HEK293 (cell line): ENCODE measurements around the gene ERGIC1.

Experiments
- CTCF ChIA-PET: fragments of 350-600 bp; formaldehyde crosslinking; extraction: SDS; loops from one replicate; lab custom pipeline; 2021; ENCODE audit warnings: antibody characterized with exemption; lab: Yijun Ruan, JAX
- POLR2A ChIA-PET: fragments of 300-600 bp; formaldehyde crosslinking; extraction: SDS; loops from one replicate; lab custom pipeline; 2020; ENCODE audit warnings: antibody characterized with exemption, inconsistent platforms; lab: Yijun Ruan, JAX
- H3K27ac ChIP-seq: fragments of 200-500 bp; sonication (Bioruptor generic); 2 replicates; pipeline ENCODE4 v1.5.1; 2014; ENCODE audit warnings: low read depth, low read length, control low read depth, inconsistent platforms; ENCODE audit errors: extremely low read depth
- H3K36me3 ChIP-seq, 2 experiments: fragments of 200-500 bp in 1 of 2; sonication (Bioruptor generic) in 1 of 2; 1 replicate in 1 of 2; 2 replicates in 1 of 2; pipeline ENCODE4 v1.5.1; 2014 to 2017; ENCODE audit warnings: inconsistent platforms in 2 of 2, low read length in 2 of 2; ENCODE audit not compliant: control insufficient read depth in 2 of 2, insufficient read depth in 1 of 2
- H3K4me1 ChIP-seq: fragments of 200-500 bp; sonication (Bioruptor generic); 2 replicates; pipeline ENCODE4 v1.5.1; 2014; ENCODE audit warnings: mild to moderate bottlenecking, low read length, inconsistent platforms; ENCODE audit not compliant: control insufficient read depth, insufficient read depth
- H3K4me3 ChIP-seq: 2 replicates; pipeline ENCODE4 v1.5.1; 2011; ENCODE audit warnings: low read depth, mild to moderate bottlenecking, control low read depth, low read length, moderate library complexity
- H3K9me3 ChIP-seq: fragments of 200-500 bp; sonication (Bioruptor generic); 2 replicates; pipeline ENCODE4 v1.5.1; 2014; ENCODE audit warnings: low read depth, low read length, inconsistent platforms; ENCODE audit not compliant: control insufficient read depth, insufficient read depth
- GLI4 ChIP-seq: fragments of 450-650 bp; formaldehyde crosslinking; IDR thresholded peaks from 2 replicates; pipeline ENCODE4 v1.5.1; 2016; ENCODE audit warnings: missing biosample characterization, missing genetic modification characterization
- INSM2 ChIP-seq: fragments of 450-650 bp; formaldehyde crosslinking; IDR thresholded peaks from 2 replicates; pipeline ENCODE4 v1.5.1; 2016; ENCODE audit warnings: missing biosample characterization, missing genetic modification characterization
- KLF10 ChIP-seq: fragments of 450-650 bp; IDR thresholded peaks from 2 replicates; pipeline ENCODE4 v1.5.1; 2018; ENCODE audit warnings: missing biosample characterization, mild to moderate bottlenecking, missing genetic modification characterization
- KLF8 ChIP-seq: fragments of 450-650 bp; formaldehyde crosslinking; IDR thresholded peaks from 2 replicates; pipeline ENCODE4 v1.5.1; 2016; ENCODE audit warnings: missing biosample characterization, missing genetic modification characterization
- MZF1 ChIP-seq: fragments of 450-650 bp; formaldehyde crosslinking; IDR thresholded peaks from 2 replicates; pipeline ENCODE4 v1.5.1; 2017; ENCODE audit warnings: missing biosample characterization, missing genetic modification characterization, borderline replicate concordance
- ZBTB17 ChIP-seq: fragments of 450-650 bp; formaldehyde crosslinking; IDR thresholded peaks from 2 replicates; pipeline ENCODE4 v1.5.1; 2016; ENCODE audit warnings: missing biosample characterization, missing genetic modification characterization
- ZBTB8A ChIP-seq: fragments of 450-650 bp; formaldehyde crosslinking; IDR thresholded peaks from 2 replicates; pipeline ENCODE4 v1.5.1; 2016; ENCODE audit warnings: missing biosample characterization, missing genetic modification characterization
- ZFP41 ChIP-seq: fragments of 450-650 bp; formaldehyde crosslinking; IDR thresholded peaks from 2 replicates; pipeline ENCODE4 v1.5.1; 2016; ENCODE audit warnings: missing biosample characterization, missing genetic modification characterization, borderline replicate concordance
- ZNF140 ChIP-seq: fragments of 450-650 bp; formaldehyde crosslinking; IDR thresholded peaks from 2 replicates; pipeline ENCODE4 v1.5.1; 2016; ENCODE audit warnings: missing biosample characterization, missing genetic modification characterization
- ZNF37A ChIP-seq: fragments of 450-650 bp; IDR thresholded peaks from 2 replicates; pipeline ENCODE4 v1.5.1; 2018; ENCODE audit warnings: missing biosample characterization, missing genetic modification characterization
- ZNF423 ChIP-seq: fragments of 450-650 bp; formaldehyde crosslinking; IDR thresholded peaks from 2 replicates; pipeline ENCODE4 v1.5.1; 2016; ENCODE audit warnings: missing biosample characterization, missing genetic modification characterization
- ZNF433 ChIP-seq: fragments of 450-650 bp; formaldehyde crosslinking; IDR thresholded peaks from 2 replicates; pipeline ENCODE4 v1.5.1; 2016; ENCODE audit warnings: missing biosample characterization, missing genetic modification characterization, low read depth
- ZNF514 ChIP-seq: fragments of 450-650 bp; formaldehyde crosslinking; IDR thresholded peaks from 2 replicates; pipeline ENCODE4 v1.5.1; 2016; ENCODE audit warnings: missing biosample characterization, missing genetic modification characterization
- ZNF549 ChIP-seq: fragments of 450-650 bp; IDR thresholded peaks from 2 replicates; pipeline ENCODE4 v1.5.1; 2018; ENCODE audit warnings: missing biosample characterization, missing genetic modification characterization, mild to moderate bottlenecking, inconsistent platforms, moderate library complexity
- ZNF555 ChIP-seq: fragments of 450-650 bp; formaldehyde crosslinking; conservative IDR thresholded peaks from 2 replicates; pipeline ENCODE4 v1.5.1; 2017; ENCODE audit warnings: missing biosample characterization, mild to moderate bottlenecking, missing genetic modification characterization, inconsistent platforms
- ZNF585B ChIP-seq: fragments of 450-650 bp; formaldehyde crosslinking; IDR thresholded peaks from 2 replicates; pipeline ENCODE4 v1.5.1; 2016; ENCODE audit warnings: missing biosample characterization, missing genetic modification characterization
- ZNF610 ChIP-seq: fragments of 450-650 bp; formaldehyde crosslinking; IDR thresholded peaks from 2 replicates; pipeline ENCODE4 v1.5.1; 2016; ENCODE audit warnings: missing biosample characterization, missing genetic modification characterization, borderline replicate concordance
- ZNF768 ChIP-seq: fragments of 450-650 bp; formaldehyde crosslinking; IDR thresholded peaks from 2 replicates; pipeline ENCODE4 v1.5.1; 2018; ENCODE audit warnings: missing biosample characterization, mild to moderate bottlenecking, missing genetic modification characterization
- ZNF776 ChIP-seq: fragments of 450-650 bp; formaldehyde crosslinking; IDR thresholded peaks from 2 replicates; pipeline ENCODE4 v1.5.0; 2017; ENCODE audit warnings: missing biosample characterization, missing genetic modification characterization, borderline replicate concordance
- ZNF837 ChIP-seq: fragments of 450-650 bp; formaldehyde crosslinking; IDR thresholded peaks from 2 replicates; pipeline ENCODE4 v1.5.1; 2016; ENCODE audit warnings: missing biosample characterization, missing genetic modification characterization
- ZSCAN5A ChIP-seq: fragments of 450-650 bp; formaldehyde crosslinking; IDR thresholded peaks from 2 replicates; pipeline ENCODE4 v1.5.1; 2016; ENCODE audit warnings: missing biosample characterization, missing genetic modification characterization
- TF ChIP-seq, protein P1 (sequence below): fragments of 450-650 bp; formaldehyde crosslinking; IDR thresholded peaks from 2 replicates; pipeline ENCODE4 v1.5.0; 2017; ENCODE audit warnings: missing biosample characterization, missing genetic modification characterization, borderline replicate concordance
- TF ChIP-seq, protein P2 (sequence below): fragments of 450-650 bp; formaldehyde crosslinking; IDR thresholded peaks from 2 replicates; pipeline ENCODE4 v1.5.1; 2016; ENCODE audit warnings: missing biosample characterization, missing genetic modification characterization
- TF ChIP-seq, protein P3 (sequence below): fragments of 450-650 bp; formaldehyde crosslinking; IDR thresholded peaks from 2 replicates; pipeline ENCODE4 v1.5.1; 2016; ENCODE audit warnings: missing biosample characterization, missing genetic modification characterization
- TF ChIP-seq, protein P4 (sequence below): fragments of 450-650 bp; formaldehyde crosslinking; IDR thresholded peaks from 2 replicates; pipeline ENCODE4 v1.5.1; 2016; ENCODE audit warnings: missing biosample characterization, missing genetic modification characterization, borderline replicate concordance

Gene ERGIC1

GRCh38 chr5:172891716-172892421, 57.8 kb downstream of the ERGIC1 start:
- CTCF ChIA-PET = interaction anchor here (1.0 kb wide), 1 partner anchor 177 kb away, joined by 4 read pairs; no protein-coding TSS in a partner anchor
- Histone ChIP-seq H3K27ac (no peak overlapping the region), H3K4me1 (no peaks in the 10 kb centered on the region), H3K9me3 (no peaks in the 10 kb centered on the region), H3K4me3 (no peak overlapping the region), H3K36me3 (peaks cover 0 to 20% of the 10 kb centered on the region in 2 experiments; a peak in 2 of 3 replicates)
- POLR2A ChIA-PET = no interaction called here
- no peak for TF ChIP-seq ZNF423 (tag by site-specific recombination)
- no peak for TF ChIP-seq ZBTB8A (tag by site-specific recombination)
- TF ChIP-seq ZNF585B = no peak
- TF ChIP-seq, protein P1, sequence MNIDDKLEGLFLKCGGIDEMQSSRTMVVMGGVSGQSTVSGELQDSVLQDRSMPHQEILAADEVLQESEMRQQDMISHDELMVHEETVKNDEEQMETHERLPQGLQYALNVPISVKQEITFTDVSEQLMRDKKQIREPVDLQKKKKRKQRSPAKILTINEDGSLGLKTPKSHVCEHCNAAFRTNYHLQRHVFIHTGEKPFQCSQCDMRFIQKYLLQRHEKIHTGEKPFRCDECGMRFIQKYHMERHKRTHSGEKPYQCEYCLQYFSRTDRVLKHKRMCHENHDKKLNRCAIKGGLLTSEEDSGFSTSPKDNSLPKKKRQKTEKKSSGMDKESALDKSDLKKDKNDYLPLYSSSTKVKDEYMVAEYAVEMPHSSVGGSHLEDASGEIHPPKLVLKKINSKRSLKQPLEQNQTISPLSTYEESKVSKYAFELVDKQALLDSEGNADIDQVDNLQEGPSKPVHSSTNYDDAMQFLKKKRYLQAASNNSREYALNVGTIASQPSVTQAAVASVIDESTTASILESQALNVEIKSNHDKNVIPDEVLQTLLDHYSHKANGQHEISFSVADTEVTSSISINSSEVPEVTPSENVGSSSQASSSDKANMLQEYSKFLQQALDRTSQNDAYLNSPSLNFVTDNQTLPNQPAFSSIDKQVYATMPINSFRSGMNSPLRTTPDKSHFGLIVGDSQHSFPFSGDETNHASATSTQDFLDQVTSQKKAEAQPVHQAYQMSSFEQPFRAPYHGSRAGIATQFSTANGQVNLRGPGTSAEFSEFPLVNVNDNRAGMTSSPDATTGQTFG (tag by site-specific recombination) = no peak
- TF ChIP-seq ZFP41 (tag by site-specific recombination) = no peak
- no peak for TF ChIP-seq ZNF549 (tag by site-specific recombination)
- no peak for TF ChIP-seq KLF8 (tag by site-specific recombination)
- no peak for TF ChIP-seq ZNF837 (tag by site-specific recombination)
- TF ChIP-seq INSM2 = no peak
- no peak for TF ChIP-seq ZNF610 (tag by site-specific recombination)
- no peak for TF ChIP-seq MZF1 (tag by site-specific recombination)
- TF ChIP-seq, protein P2, sequence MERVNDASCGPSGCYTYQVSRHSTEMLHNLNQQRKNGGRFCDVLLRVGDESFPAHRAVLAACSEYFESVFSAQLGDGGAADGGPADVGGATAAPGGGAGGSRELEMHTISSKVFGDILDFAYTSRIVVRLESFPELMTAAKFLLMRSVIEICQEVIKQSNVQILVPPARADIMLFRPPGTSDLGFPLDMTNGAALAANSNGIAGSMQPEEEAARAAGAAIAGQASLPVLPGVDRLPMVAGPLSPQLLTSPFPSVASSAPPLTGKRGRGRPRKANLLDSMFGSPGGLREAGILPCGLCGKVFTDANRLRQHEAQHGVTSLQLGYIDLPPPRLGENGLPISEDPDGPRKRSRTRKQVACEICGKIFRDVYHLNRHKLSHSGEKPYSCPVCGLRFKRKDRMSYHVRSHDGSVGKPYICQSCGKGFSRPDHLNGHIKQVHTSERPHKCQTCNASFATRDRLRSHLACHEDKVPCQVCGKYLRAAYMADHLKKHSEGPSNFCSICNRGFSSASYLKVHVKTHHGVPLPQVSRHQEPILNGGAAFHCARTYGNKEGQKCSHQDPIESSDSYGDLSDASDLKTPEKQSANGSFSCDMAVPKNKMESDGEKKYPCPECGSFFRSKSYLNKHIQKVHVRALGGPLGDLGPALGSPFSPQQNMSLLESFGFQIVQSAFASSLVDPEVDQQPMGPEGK (tag by site-specific recombination) = no peak
- TF ChIP-seq ZNF768 (tag by site-specific recombination) = no peak
- TF ChIP-seq ZNF776 (tag by site-specific recombination) = no peak
- no peak for TF ChIP-seq ZNF140 (tag by site-specific recombination)
- TF ChIP-seq ZBTB17 (tag by site-specific recombination) = no peak

GRCh38 chr5:172892713-172893112, 58.7 kb downstream of the ERGIC1 start:
- no peaks in the 10 kb centered on the region for H3K4me1 ChIP-seq
- ChIA-PET CTCF (interaction anchor here (1.0 kb wide), 1 partner anchor 178 kb away, joined by 4 read pairs; no protein-coding TSS in a partner anchor), POLR2A (no interaction called here)
- peaks cover 0 to 20% of the 10 kb centered on the region in 2 experiments; a peak in 2 of 3 replicates for H3K36me3 ChIP-seq
- H3K4me3 ChIP-seq = no peak overlapping the region
- no peak overlapping the region for H3K27ac ChIP-seq
- no peaks in the 10 kb centered on the region for H3K9me3 ChIP-seq
- TF ChIP-seq KLF10 (tag by site-specific recombination) = no peak
- TF ChIP-seq ZSCAN5A = no peak
- TF ChIP-seq, protein P3, sequence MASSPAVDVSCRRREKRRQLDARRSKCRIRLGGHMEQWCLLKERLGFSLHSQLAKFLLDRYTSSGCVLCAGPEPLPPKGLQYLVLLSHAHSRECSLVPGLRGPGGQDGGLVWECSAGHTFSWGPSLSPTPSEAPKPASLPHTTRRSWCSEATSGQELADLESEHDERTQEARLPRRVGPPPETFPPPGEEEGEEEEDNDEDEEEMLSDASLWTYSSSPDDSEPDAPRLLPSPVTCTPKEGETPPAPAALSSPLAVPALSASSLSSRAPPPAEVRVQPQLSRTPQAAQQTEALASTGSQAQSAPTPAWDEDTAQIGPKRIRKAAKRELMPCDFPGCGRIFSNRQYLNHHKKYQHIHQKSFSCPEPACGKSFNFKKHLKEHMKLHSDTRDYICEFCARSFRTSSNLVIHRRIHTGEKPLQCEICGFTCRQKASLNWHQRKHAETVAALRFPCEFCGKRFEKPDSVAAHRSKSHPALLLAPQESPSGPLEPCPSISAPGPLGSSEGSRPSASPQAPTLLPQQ (tag by site-specific recombination) = no peak
- TF ChIP-seq ZNF433 (tag by site-specific recombination) = no peak
- no peak for TF ChIP-seq ZNF37A (tag by site-specific recombination)
- TF ChIP-seq GLI4 (tag by site-specific recombination) = no peak
- no peak for TF ChIP-seq ZNF514
- TF ChIP-seq, protein P4, sequence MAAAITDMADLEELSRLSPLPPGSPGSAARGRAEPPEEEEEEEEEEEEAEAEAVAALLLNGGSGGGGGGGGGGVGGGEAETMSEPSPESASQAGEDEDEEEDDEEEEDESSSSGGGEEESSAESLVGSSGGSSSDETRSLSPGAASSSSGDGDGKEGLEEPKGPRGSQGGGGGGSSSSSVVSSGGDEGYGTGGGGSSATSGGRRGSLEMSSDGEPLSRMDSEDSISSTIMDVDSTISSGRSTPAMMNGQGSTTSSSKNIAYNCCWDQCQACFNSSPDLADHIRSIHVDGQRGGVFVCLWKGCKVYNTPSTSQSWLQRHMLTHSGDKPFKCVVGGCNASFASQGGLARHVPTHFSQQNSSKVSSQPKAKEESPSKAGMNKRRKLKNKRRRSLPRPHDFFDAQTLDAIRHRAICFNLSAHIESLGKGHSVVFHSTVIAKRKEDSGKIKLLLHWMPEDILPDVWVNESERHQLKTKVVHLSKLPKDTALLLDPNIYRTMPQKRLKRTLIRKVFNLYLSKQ (tag by site-specific recombination) = no peak
- no peak for TF ChIP-seq ZNF555
